Activated naive CD4-positive, alpha-beta T cell (primary cell): ENCODE results near the gene DDOST.

Source experiments
- DNase-seq, 4 experiments: peaks; one replicate each; lab custom pipeline; 2025; lab: John Stamatoyannopoulos, UW

Gene DDOST

GRCh38 chr1:20660847-20661206 is 342 bp downstream of the DDOST start:
- DNase-seq = peak in 1 of 4 experiments; percentile 25

GRCh38 chr1:20660363-20660762 is 806 bp downstream of the DDOST start:
- DNase-seq = no peak

GRCh38 chr1:20658166-20658915 is 2.8 kb downstream of the DDOST start:
- no peak for DNase-seq

GRCh38 chr1:20657024-20657423 is 4.1 kb downstream of the DDOST start:
- no peak for DNase-seq

- DNase-seq = no peak
Observed at GRCh38 chr1:20654104-20654690, 7.0 kb downstream of the DDOST start.

- DNase-seq = no peak
Observed at GRCh38 chr1:20652300-20652699, 8.9 kb downstream of the DDOST start.

- DNase-seq = no peak
Observed at GRCh38 chr1:20648946-20649345, 12.2 kb downstream of the DDOST start.

GRCh38 chr1:20648438-20648837 is 12.7 kb downstream of the DDOST start:
- no peak for DNase-seq

GRCh38 chr1:20645414-20645813 is 15.8 kb downstream of the DDOST start:
- DNase-seq = no peak

- DNase-seq = no peak
Observed at GRCh38 chr1:20644416-20644815, 16.8 kb downstream of the DDOST start.

- DNase-seq = no peak
Observed at GRCh38 chr1:20643080-20643479, 18.1 kb downstream of the DDOST start.

GRCh38 chr1:20641975-20642374 is 19.2 kb downstream of the DDOST start:
- DNase-seq = no peak

- DNase-seq = peak in 2 of 4 experiments; percentile 24 to 28
Observed at GRCh38 chr1:20640183-20640597, 21.0 kb downstream of the DDOST start.

- no peak for DNase-seq
Observed at GRCh38 chr1:20636785-20637347, 24.3 kb downstream of the DDOST start.

- DNase-seq = peak in 1 of 4 experiments; percentile 3
Observed at GRCh38 chr1:20634594-20635084, 26.5 kb downstream of the DDOST start.

GRCh38 chr1:20634065-20634593 is 27.0 kb downstream of the DDOST start:
- DNase-seq = no peak

- peak; percentile 75 to 85 (median 79) for DNase-seq
Observed at GRCh38 chr1:20633190-20634064, 27.7 kb downstream of the DDOST start, which contains the start of gene PINK1. Gene PINK1, plus strand, starts transcription at chr1:20633458. Its CDS starts 91 bp downstream, at chr1:20633549.

GRCh38 chr1:20632386-20632785 is 28.8 kb downstream of the DDOST start:
- DNase-seq = no peak

GRCh38 chr1:20630729-20631128 is 30.4 kb downstream of the DDOST start:
- no peak for DNase-seq

GRCh38 chr1:20626524-20626923 is 34.6 kb downstream of the DDOST start:
- DNase-seq = no peak

- no peak for DNase-seq
Observed at GRCh38 chr1:20626098-20626427, 35.1 kb downstream of the DDOST start.
